Measurements from ENCODE around the gene PPP2R2C.

Gene PPP2R2C

DNA sequence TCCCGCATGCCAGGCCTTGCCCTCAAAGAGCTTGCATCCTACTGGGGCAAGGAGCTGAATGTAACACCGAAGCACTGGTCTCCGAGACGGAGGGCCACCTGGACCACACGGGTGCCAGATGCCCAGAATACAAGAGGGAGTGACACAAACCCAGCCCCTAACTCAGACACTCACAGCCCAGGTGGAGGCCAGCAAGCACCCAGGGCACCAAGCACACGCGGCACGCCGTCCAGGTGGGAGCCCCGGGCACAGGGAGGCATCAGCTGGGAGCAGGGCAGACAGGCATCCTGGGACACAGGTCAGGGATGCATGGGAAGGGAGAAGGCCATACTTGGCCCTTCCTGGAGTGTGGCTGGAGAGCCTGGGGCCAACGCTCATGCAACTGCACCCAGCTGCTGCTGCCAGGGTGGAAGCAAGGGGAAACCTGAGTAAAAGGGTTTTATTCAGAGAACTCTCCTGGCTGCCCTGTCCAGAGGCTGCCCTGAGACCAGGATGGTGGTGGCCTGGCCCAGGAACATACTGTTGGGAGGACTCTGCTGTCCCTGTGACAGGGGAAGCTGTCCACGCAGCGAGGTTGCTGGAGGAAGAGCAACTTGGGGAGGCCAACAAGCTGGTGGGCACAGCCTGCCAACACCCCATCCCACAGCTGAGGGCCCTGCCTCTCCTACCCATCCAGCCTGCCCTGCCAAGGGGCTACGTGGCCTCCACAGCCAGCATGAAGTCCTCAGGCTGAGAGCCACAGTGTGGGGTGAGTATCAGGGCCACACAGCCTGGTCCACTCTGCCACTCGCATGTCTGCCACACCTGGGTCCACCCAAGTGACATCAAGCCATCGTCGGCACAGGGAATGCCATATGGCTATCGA lies 22.2 kb upstream of the PPP2R2C start:
- no peak for DNase-seq (ENCODE audit: low read depth in 2 of 2)

- no peak for DNase-seq (ENCODE audit: low read depth in 2 of 2)
Measured at GRCh38 chr4:6493658-6494304, 21.4 kb upstream of the PPP2R2C start.

DNA sequence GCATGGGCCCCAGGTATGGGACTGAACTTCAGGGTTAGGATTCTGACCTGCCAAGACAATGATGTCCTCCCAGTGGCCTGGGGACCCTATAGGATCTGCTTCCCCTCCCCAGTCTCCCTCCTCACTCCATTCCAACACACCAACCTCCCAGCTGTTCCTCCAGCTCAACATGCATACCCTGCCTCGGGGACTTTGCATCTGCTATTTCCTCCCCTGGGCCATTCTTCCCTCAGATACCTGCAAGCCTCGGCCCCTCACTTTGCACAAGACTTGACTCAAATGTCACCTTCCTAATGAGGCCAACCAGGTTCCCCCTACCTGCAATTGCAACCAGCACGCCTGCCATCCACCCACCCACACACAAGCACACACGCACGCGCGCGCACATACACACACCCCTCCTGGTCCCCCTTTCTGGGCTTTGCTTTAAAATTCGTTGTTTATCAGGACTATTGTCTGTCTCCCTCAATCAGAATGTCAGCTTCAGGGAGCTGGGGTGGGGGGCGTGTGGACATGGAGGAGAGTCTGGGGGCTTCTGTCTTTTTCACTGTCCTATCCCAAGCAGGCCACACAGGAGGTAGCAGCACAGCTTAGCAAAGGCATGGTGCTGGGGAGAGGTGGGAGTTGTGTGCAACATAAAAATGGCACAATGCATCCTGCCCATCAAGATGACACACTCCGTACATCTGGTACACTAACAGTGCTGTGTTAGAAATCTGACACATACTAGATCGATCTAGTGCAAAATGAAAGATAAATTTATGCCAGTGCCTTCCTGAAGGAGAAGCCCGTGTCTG lies 20.6 kb upstream of the PPP2R2C start:
- no peak for DNase-seq (ENCODE audit: low read depth in 2 of 2)

- no peak for DNase-seq (ENCODE audit: low read depth in 2 of 2)
Measured at GRCh38 chr4:6492027-6492590, 19.7 kb upstream of the PPP2R2C start.

DNA sequence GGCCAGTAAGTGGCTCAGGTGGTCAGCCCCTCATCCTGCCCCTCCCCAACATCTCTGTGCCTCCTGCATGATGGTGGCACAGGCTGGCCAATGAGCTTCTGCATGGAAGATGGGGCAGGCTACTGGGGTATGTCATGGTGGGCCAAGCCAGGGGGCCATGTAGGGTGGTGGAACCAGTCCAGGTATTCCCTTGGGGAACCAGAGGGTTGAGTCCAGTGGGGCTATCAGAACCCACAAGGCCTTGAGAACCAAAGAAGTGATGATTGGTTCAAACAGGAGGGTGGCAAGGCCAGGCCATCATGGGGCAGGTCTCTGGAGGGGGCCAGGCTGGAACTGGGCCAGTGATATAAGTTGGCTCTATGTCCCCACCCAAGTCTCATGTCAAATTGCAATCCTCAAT lies 18.8 kb upstream of the PPP2R2C start:
- no peak for DNase-seq (ENCODE audit: low read depth in 2 of 2)

DNA sequence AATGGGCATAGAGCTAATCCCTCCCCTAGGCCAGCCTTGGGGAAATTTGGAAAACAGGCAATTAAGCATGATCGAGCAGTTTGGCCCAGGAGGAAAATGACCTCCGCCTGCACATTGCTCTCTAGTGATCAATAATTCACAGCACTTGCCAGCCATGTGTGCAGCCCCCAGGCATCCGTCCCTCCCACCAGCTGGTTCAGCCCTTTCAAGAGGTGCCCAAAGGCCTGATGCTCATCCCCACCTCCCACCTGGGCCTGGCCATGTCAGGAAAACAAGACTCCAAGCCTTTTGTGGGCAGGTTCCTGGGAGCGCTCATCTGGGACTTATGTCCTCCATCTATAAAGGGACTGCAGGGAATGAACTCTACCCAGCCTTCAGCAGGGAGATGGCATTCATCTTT lies 17.5 kb upstream of the PPP2R2C start:
- no peak for DNase-seq (ENCODE audit: low read depth in 2 of 2)

GRCh38 chr4:6487466-6487865 lies 15.1 kb upstream of the PPP2R2C start:
- DNase-seq (ENCODE audit: low read depth in 2 of 2): no peak

GRCh38 chr4:6480534-6481088 lies 8.2 kb upstream of the PPP2R2C start:
- no peak for DNase-seq (ENCODE audit: low read depth in 2 of 2)

- DNase-seq (ENCODE audit: low read depth in 2 of 2): no peak
Measured at GRCh38 chr4:6478546-6479220, 6.3 kb upstream of the PPP2R2C start.

GRCh38 chr4:6476893-6477292 lies 4.5 kb upstream of the PPP2R2C start:
- DNase-seq (ENCODE audit: low read depth in 2 of 2): no peak

DNA sequence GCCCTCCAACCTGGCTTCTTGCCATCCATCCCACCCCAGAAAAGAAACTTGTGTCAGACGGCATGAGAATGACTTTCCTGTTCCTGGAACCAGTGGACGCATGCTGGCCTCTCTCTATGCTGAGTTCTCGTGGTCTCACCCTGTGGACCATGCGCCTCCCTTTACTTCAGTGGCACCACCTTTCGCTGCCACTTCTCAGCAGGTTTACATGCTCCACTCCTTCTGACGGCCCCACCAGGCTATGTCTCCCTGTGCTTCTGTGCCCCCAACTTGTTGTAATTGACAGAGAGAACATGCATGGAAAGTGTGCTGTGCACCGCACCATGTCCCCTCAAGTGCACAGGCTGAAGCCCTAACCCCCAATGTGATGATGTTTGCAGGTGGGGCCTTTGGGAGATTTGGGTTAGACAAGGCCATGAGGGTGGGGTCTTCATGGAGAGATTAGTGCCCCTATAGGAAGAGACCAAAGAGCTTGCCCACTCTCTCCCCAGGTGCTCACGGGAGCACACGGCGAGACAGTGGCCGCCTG lies 3.1 kb upstream of the PPP2R2C start:
- DNase-seq (ENCODE audit: low read depth in 2 of 2): no peak

- no peak for DNase-seq (ENCODE audit: low read depth in 2 of 2)
Measured at GRCh38 chr4:6474705-6475457, 2.5 kb upstream of the PPP2R2C start.

DNA sequence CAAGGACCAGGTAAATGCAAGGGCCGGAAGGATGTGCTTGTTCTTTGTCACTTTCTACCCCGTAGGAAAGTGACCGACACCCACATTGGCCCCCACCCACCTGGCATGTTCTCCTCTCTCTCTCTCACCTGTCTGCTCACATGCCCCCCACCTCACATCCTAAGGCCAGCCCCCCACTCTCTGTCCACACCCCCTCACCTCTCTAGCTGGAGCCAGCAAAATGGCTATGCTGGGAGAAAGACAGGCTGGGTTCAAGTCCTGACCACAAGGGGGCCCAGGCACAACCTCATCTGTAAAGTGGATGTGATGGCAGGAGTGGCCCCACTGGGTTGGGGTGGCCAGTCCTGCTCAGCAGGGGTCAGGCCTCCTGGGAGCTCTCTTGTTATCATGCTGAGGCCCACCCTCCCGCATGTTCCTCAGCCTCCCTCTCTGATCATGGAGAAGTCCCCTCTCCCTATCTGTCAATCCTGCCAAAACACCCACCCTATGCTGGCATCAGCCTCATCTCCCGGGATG lies 1.7 kb upstream of the PPP2R2C start:
- DNase-seq (ENCODE audit: low read depth in 2 of 2): no peak

- DNase-seq (ENCODE audit: low read depth in 2 of 2): no peak
Measured at GRCh38 chr4:6473264-6474052, 1.0 kb upstream of the PPP2R2C start.

DNA sequence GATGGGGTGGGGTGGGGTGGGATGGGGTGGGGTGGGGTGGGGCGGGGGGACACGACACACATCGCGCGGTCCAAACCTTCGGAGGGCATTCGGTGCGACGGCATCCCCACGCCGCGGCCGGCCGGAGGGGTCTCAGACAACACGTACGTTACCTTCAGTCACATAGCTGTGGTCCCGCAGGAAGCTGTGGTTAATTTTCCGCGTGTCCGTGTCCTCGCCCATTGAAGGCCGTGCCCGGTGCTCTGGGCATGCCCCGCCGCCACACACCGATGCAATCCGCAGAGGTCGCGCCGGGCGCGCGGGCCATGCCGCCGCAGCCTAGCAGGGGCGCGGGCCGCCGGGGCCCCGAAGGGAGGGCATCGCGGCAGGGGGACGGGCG lies 417 bp downstream of the PPP2R2C start:
- no peak for DNase-seq (ENCODE audit: low read depth in 2 of 2)

GRCh38 chr4:6471307-6472007 lies 957 bp downstream of the PPP2R2C start:
- no peak for DNase-seq (ENCODE audit: low read depth in 2 of 2)

DNA sequence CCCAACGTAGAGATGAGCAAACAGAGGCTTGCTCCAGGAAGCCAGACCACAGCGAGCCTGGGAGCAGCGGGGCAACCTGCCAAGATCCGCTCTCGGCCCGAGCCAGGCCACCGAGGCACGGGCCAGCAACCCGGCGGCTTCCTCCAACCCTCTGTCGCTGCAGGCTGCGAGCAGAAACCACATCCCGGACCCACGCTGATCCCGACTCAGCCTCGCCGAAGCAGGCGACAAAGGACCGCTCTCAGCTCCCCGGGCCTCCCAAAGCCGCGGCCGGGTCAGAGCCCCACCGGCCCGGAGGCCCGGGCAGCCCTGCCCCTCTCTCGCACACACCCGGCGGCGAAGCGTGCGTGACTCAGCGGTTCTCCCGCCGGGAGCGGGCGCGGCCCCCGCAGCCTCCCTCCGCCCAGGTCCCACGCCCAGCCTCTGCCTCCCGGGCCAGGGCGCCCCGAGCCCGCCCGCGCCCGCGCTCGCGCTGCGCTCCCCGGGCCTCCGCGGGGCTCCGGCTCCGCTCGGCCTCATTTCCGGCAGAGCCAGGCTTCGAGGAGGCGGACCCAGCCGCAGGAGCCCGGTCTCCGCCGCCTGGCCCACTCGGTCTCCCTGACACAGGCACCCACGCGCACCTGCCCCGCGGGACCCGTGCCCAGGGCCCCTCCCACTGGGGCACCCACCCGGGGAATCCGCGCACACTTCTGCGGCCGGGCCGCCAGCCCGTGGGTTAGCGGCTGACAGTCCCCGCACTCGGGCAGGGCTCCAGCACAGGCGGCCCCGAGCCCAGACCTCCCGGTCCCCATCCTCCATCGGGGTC lies 1.7 kb downstream of the PPP2R2C start:
- DNase-seq (ENCODE audit: low read depth in 2 of 2): no peak
